Gastrocnemius medialis (tissue), 4 donors: Measurements from ENCODE around the gene DMXL1. TPM values are rescaled to one million over a fixed set of nuclear protein-coding genes. Genes with fewer than 3 reads are reported as not detected.
"Not testable (repeated sequence)": the region's sequence is repeated elsewhere in the genome, so short reads cannot be mapped to it uniquely, and the experiment has no call there.

Experiments used
- ATAC-seq, 2 donors: fragments of 150-250 bp; one replicate each; pipeline ENCODE4 v1.9.1; 2016
- DNase-seq, 2 donors: peaks; one replicate each; pipeline ENCODE4 v3.0.0-alpha.2; 2019
- H3K27ac ChIP-seq, 4 donors: fragments of 200-600 bp; sonication (generic); 1 replicate in 1 of 4; 2 replicates in 3 of 4; pipeline ENCODE4 v1.5.1; 2016 to 2018; ENCODE audit warnings: mild to moderate bottlenecking in 2 of 4, moderate library complexity in 1 of 4
- H3K27me3 ChIP-seq, 3 donors: fragments of 200-600 bp; sonication (generic) in 2 of 3; 1 replicate in 1 of 3; 2 replicates in 2 of 3; pipeline versions ENCODE4 v1.5.1 to v1.6.0; 2016 to 2019; ENCODE audit warnings: mild to moderate bottlenecking in 1 of 3, moderate library complexity in 1 of 3
- H3K36me3 ChIP-seq, 2 donors: fragments of 200-600 bp; sonication (generic) in 1 of 2; one replicate each; pipeline ENCODE4 v1.5.1; 2017 to 2018
- H3K4me1 ChIP-seq, 2 donors: fragments of 200-600 bp; sonication (generic) in 1 of 2; one replicate each; pipeline ENCODE4 v1.5.1; 2016 to 2017; ENCODE audit warnings: mild to moderate bottlenecking in 2 of 2
- H3K4me3 ChIP-seq, 4 donors: fragments of 200-600 bp; sonication (generic) in 3 of 4; 1 replicate in 1 of 4; 2 replicates in 3 of 4; pipeline ENCODE4 v1.5.1; 2016 to 2019; ENCODE audit warnings: mild to moderate bottlenecking in 2 of 4
- H3K9me3 ChIP-seq, 3 donors: fragments of 200-600 bp; sonication (generic) in 2 of 3; 1 replicate in 1 of 3; 2 replicates in 2 of 3; pipeline ENCODE4 v1.5.1; 2016 to 2019
- CTCF ChIP-seq, 5 experiments: fragments of 450-650 bp in 3 of 5; fragments of 200-600 bp in 2 of 5; sonication (generic) in 2 of 5; IDR thresholded peaks in 4 of 5; conservative IDR thresholded peaks in 1 of 5; 1 replicate in 4 of 5; 2 replicates in 1 of 5; pipeline ENCODE4 v1.5.1; 2016 to 2019; ENCODE audit warnings: antibody characterized with exemption in 5 of 5, mild to moderate bottlenecking in 3 of 5, moderate library complexity in 3 of 5
- POLR2A ChIP-seq, 2 donors: fragments of 450-650 bp; IDR thresholded peaks; one replicate each; pipeline ENCODE4 v1.6.1; 2017; ENCODE audit warnings: antibody characterized with exemption in 2 of 2, mild to moderate bottlenecking in 2 of 2, moderate library complexity in 2 of 2
- in situ Hi-C, 4 donors: fragments of 200-750 bp; cut with MboI; loops; one replicate each; pipeline versions ENCODE4 v1.15.0 to v1.8.0; 2017; ENCODE audit warnings: low sequenced_read_pairs in 4 of 4
- intact Hi-C: fragments of 100-400 bp; cut with DNase I; formaldehyde crosslinking; loops from one replicate; pipeline ENCODE4 v1.15.1; 2023; ENCODE audit warnings: low total_unique reads
- total RNA-seq, 4 donors: library from RNA; depleted of rRNA; stranded (reverse); fragments of >200 nt; gene quantifications; one replicate each; pipeline versions ENCODE4 v1.1.0 to v1.2.3, GENCODE V29; 2016

Gene DMXL1
- total RNA-seq, 4 donors from 2014 or later = 17.8 to 31.1 (median 24.3) TPM

GRCh38 chr5:119118000-119118399, 47.1 kb downstream of the DMXL1 start:
- H3K9me3 ChIP-seq = no peaks in the 10 kb centered on the region
- intact Hi-C loops (no loop called here), in situ Hi-C loops (no loop called here)
- H3K27ac ChIP-seq = no peak overlapping the region
- peaks cover 0 to 39% of the 10 kb centered on the region in 2 donors for H3K36me3 ChIP-seq
- no peak for DNase-seq
- no peak for ATAC-seq
- TF ChIP-seq CTCF (IDR thresholded peaks at IDR 0.05 in 4 of 5, conservative IDR thresholded peaks at IDR 0.05 in 1 of 5) (no peak), POLR2A (IDR thresholded peaks at IDR 0.05) (no peak)
- H3K4me3 ChIP-seq = no peak overlapping the region
- H3K4me1 ChIP-seq = no peaks in the 10 kb centered on the region
- H3K27me3 ChIP-seq = no peaks in the 10 kb centered on the region

- intact Hi-C loops = no loop called here
- no peak for DNase-seq
- Histone ChIP-seq H3K4me3 (no peak overlapping the region), H3K27ac (no peak overlapping the region), H3K4me1 (no peaks in the 10 kb centered on the region), H3K9me3 (no peaks in the 10 kb centered on the region), H3K36me3 (peaks cover 0 to 45% of the 10 kb centered on the region in 2 donors), H3K27me3 (no peaks in the 10 kb centered on the region)
- no peak for ATAC-seq
- TF ChIP-seq CTCF (IDR thresholded peaks at IDR 0.05 in 4 of 5, conservative IDR thresholded peaks at IDR 0.05 in 1 of 5) (no peak), POLR2A (IDR thresholded peaks at IDR 0.05) (no peak)
- in situ Hi-C loops = no loop called here
These were observed 50.0 kb downstream of the DMXL1 start for GRCh38 chr5:119120893-119121292.

DNA sequence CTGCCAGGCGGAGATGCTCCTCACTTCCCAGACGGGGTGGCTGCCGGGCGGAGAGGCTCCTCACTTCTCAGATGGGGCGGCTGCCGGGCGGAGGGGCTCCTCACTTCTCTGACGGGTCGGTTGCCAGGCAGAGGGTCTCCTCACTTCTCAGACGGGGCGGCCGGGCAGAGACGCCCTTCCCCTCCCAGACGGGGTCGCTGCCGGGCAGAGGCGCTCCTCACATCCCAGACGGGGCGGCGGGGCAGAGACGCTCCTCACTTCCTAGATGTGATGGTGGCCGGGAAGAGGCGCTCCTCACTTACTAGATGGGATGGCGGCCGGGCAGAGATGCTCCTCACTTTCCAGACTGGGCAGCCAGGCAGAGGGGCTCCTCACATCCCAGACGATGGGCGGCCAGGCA, 51.6 kb downstream of the DMXL1 start:
- H3K27me3 ChIP-seq, H3K9me3 ChIP-seq, in situ Hi-C loops, DNase-seq, ATAC-seq, intact Hi-C loops, H3K27ac ChIP-seq, H3K4me1 ChIP-seq, H3K4me3 ChIP-seq: not testable (repeated sequence)
- H3K36me3 ChIP-seq = peaks cover 0 to 30% of the 10 kb centered on the region in 2 donors

- Histone ChIP-seq H3K9me3 (no peaks in the 10 kb centered on the region), H3K4me1 (no peaks in the 10 kb centered on the region), H3K27ac (no peak overlapping the region), H3K4me3 (no peak overlapping the region), H3K27me3 (no peaks in the 10 kb centered on the region), H3K36me3 (peaks cover 0 to 25% of the 10 kb centered on the region in 2 donors)
- TF ChIP-seq CTCF (IDR thresholded peaks at IDR 0.05 in 4 of 5, conservative IDR thresholded peaks at IDR 0.05 in 1 of 5) (no peak), POLR2A (IDR thresholded peaks at IDR 0.05) (no peak)
- no peak for DNase-seq
- in situ Hi-C loops = no loop called here
- intact Hi-C loops = no loop called here
- ATAC-seq = no peak
These were observed 52.4 kb downstream of the DMXL1 start for GRCh38 chr5:119123280-119123679.

GRCh38 chr5:119129770-119130169, 58.9 kb downstream of the DMXL1 start:
- Histone ChIP-seq H3K27me3 (no peaks in the 10 kb centered on the region), H3K4me3 (no peak overlapping the region), H3K9me3 (no peaks in the 10 kb centered on the region), H3K4me1 (no peaks in the 10 kb centered on the region), H3K27ac (no peak overlapping the region), H3K36me3 (peaks cover 3 to 40% of the 10 kb centered on the region in 2 donors)
- TF ChIP-seq POLR2A (IDR thresholded peaks at IDR 0.05) (no peak), CTCF (IDR thresholded peaks at IDR 0.05 in 4 of 5, conservative IDR thresholded peaks at IDR 0.05 in 1 of 5) (no peak)
- DNase-seq (no peak), ATAC-seq (no peak)
- in situ Hi-C loops = no loop called here
- intact Hi-C loops = no loop called here
